ENCODE results near the gene ZNF24. TPM values are rescaled to one million over a fixed set of nuclear protein-coding genes. Genes with fewer than 3 reads are reported as not detected.

The ZNF24 gene
- polyA plus RNA-seq, 3 donors, result 12.9 to 64.4 (median 54.3) TPM

DNA sequence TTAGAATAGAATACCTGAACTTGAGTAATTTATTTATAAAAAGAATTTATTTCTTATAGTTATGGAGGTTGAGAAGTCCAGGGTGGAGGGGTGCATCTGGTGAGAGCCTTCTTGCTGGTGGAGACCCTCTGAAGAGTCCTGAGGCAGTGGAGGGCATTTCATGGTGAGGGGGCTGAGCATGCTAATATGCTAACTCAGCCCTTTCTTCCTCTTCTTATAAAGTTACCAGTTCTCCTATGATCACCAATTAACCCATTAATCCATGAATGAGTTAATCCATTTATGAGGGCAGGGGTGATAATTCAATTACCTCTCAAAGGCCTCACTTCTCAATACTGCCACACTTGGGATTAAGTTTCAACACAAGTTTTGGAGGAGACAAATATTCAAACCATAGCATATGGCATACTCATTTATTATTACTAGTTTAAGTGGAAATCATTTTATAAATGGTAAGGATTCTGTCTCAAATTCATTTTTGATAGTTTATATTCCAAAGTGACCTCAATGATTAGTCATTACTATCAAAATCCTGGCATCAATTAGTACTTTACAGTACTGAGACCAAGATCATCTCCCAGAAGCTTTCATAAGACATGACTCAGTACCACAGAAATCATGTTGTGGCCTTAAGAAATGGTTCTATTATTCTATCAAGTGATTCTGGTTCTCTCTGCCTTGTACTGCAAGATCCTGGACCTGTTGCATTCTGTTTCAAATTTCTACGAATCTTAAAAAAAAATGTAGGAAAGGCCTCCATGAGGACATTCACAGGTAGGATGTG is 27.4 kb upstream of the ZNF24 start:
- no peaks in the 10 kb centered on the region for H4K20me1 ChIP-seq (ENCODE audit: insufficient read depth, low read length)
- Mint-ChIP-seq H3K27me3 (ENCODE audit: low read depth in 3 of 3) (peaks cover 0 to 2% (median 0%) of the 10 kb centered on the region in 3 donors), H3K9me3 (no peaks in the 10 kb centered on the region), H3K4me3 (no peak overlapping the region), H3K4me1 (peaks cover 5% of the 10 kb centered on the region), H3K27ac (no peak overlapping the region), H3K36me3 (peaks cover 0 to 5% of the 10 kb centered on the region in 2 donors)
- H3K4me1 ChIP-seq (ENCODE audit: control insufficient read depth in 1 of 2, insufficient read depth in 2 of 2, low read length in 2 of 2), result peaks cover 6 to 7% of the 10 kb centered on the region in 2 donors
- no peaks in the 10 kb centered on the region for H3K27me3 ChIP-seq (ENCODE audit: control insufficient read depth in 2 of 2, insufficient read depth in 2 of 2, low read length in 2 of 2)
- no peak for DNase-seq
- WGBS (ENCODE audit: insufficient coverage), result 83% methylated on average over 1 of the region's 1 CpG
- H3K4me3 ChIP-seq (replicated peaks in 1 of 3; ENCODE audit: low read depth in 2 of 3, low read length in 3 of 3), result no peak overlapping the region
- no peak overlapping the region for H2AFZ ChIP-seq (ENCODE audit: insufficient read depth, low read depth, low read length, poor library complexity, severe bottlenecking)
- TF ChIP-seq, protein P1, sequence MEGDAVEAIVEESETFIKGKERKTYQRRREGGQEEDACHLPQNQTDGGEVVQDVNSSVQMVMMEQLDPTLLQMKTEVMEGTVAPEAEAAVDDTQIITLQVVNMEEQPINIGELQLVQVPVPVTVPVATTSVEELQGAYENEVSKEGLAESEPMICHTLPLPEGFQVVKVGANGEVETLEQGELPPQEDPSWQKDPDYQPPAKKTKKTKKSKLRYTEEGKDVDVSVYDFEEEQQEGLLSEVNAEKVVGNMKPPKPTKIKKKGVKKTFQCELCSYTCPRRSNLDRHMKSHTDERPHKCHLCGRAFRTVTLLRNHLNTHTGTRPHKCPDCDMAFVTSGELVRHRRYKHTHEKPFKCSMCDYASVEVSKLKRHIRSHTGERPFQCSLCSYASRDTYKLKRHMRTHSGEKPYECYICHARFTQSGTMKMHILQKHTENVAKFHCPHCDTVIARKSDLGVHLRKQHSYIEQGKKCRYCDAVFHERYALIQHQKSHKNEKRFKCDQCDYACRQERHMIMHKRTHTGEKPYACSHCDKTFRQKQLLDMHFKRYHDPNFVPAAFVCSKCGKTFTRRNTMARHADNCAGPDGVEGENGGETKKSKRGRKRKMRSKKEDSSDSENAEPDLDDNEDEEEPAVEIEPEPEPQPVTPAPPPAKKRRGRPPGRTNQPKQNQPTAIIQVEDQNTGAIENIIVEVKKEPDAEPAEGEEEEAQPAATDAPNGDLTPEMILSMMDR (IDR thresholded peaks at IDR 0.05), result no peak
- no peak overlapping the region for H3K27ac ChIP-seq (ENCODE audit: low read depth in 1 of 2, low read length in 2 of 2)
- H3K79me2 ChIP-seq (ENCODE audit: insufficient read depth, low read length), result no peaks in the 10 kb centered on the region
- H3K4me2 ChIP-seq (replicated peaks; ENCODE audit: extremely low read depth, low read length, poor library complexity, severe bottlenecking), result no peak overlapping the region
- H3K9me3 ChIP-seq (replicated peaks in 1 of 2; ENCODE audit: control insufficient read depth in 1 of 2, insufficient read depth in 1 of 2, low read length in 2 of 2), result no peaks in the 10 kb centered on the region
- no peak overlapping the region for H3K9ac ChIP-seq (ENCODE audit: insufficient read depth, low read length, poor library complexity, severe bottlenecking)
- intact Hi-C loops (cut with micrococcal nuclease), result loop anchor here in 1 of 2 donors (10.0 kb wide), 1 partner anchor 127 kb away; the partner anchor contains the start of gene ZNF397
- H3K36me3 ChIP-seq (replicated peaks in 1 of 2; ENCODE audit: control insufficient read depth in 1 of 2, insufficient read depth in 2 of 2, low read length in 2 of 2), result no peaks in the 10 kb centered on the region

DNA sequence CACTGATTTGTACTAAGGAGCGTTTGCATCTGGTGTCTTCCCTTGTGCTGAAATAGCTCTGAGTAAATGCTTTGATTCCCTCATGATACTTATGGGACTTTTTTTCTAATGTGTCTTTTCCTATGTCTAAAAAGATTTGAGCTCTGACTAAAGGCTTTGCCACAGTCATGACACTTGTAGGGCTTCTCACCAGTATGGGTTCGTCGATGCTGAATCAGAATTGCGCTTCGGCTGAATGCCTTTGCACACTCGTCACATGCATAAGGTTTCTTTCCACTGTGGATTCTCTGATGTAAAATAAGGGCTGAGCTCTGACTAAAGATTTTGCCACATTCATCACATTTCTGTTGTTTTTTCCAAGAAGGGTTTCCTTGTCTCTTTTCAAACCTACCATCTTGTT is 24.9 kb upstream of the ZNF24 start:
- Histone ChIP-seq H2AFZ (ENCODE audit: insufficient read depth, low read depth, low read length, poor library complexity, severe bottlenecking) (no peak overlapping the region), H3K4me2 (replicated peaks; ENCODE audit: extremely low read depth, low read length, poor library complexity, severe bottlenecking) (no peak overlapping the region), H3K36me3 (replicated peaks in 1 of 2; ENCODE audit: control insufficient read depth in 1 of 2, insufficient read depth in 2 of 2, low read length in 2 of 2) (no peaks in the 10 kb centered on the region), H4K20me1 (ENCODE audit: insufficient read depth, low read length) (no peaks in the 10 kb centered on the region), H3K4me3 (replicated peaks in 1 of 3; ENCODE audit: low read depth in 2 of 3, low read length in 3 of 3) (no peak overlapping the region), H3K27me3 (ENCODE audit: control insufficient read depth in 2 of 2, insufficient read depth in 2 of 2, low read length in 2 of 2) (no peaks in the 10 kb centered on the region), H3K27ac (ENCODE audit: low read depth in 1 of 2, low read length in 2 of 2) (no peak overlapping the region), H3K4me1 (ENCODE audit: control insufficient read depth in 1 of 2, insufficient read depth in 2 of 2, low read length in 2 of 2) (no peaks in the 10 kb centered on the region), H3K9me3 (replicated peaks in 1 of 2; ENCODE audit: control insufficient read depth in 1 of 2, insufficient read depth in 1 of 2, low read length in 2 of 2) (no peaks in the 10 kb centered on the region), H3K79me2 (ENCODE audit: insufficient read depth, low read length) (no peaks in the 10 kb centered on the region), H3K9ac (ENCODE audit: insufficient read depth, low read length, poor library complexity, severe bottlenecking) (no peak overlapping the region)
- Mint-ChIP-seq H3K4me1 (no peaks in the 10 kb centered on the region), H3K27ac (no peak overlapping the region), H3K36me3 (peaks cover 0 to 2% of the 10 kb centered on the region in 2 donors), H3K4me3 (no peak overlapping the region), H3K9me3 (peaks cover 0 to 3% (median 0%) of the 10 kb centered on the region in 7 donors), H3K27me3 (ENCODE audit: low read depth in 3 of 3) (peaks cover 0 to 5% (median 2%) of the 10 kb centered on the region in 3 donors)
- no peak for DNase-seq
- TF ChIP-seq, protein P1 (IDR thresholded peaks at IDR 0.05), result no peak
- WGBS (ENCODE audit: insufficient coverage), result 100% methylated on average over 2 of the region's 6 CpGs
- intact Hi-C loops (cut with micrococcal nuclease), result no loop called here
